CD4-positive, alpha-beta T cell treated with Interleukin-15 for 1 hour (primary cell): Measurements from ENCODE around the gene CDH16.

ENCODE experiments used
- DNase-seq: peaks from one replicate; pipeline ENCODE4 v3.0.0-alpha.2; 2020

Gene CDH16

DNA sequence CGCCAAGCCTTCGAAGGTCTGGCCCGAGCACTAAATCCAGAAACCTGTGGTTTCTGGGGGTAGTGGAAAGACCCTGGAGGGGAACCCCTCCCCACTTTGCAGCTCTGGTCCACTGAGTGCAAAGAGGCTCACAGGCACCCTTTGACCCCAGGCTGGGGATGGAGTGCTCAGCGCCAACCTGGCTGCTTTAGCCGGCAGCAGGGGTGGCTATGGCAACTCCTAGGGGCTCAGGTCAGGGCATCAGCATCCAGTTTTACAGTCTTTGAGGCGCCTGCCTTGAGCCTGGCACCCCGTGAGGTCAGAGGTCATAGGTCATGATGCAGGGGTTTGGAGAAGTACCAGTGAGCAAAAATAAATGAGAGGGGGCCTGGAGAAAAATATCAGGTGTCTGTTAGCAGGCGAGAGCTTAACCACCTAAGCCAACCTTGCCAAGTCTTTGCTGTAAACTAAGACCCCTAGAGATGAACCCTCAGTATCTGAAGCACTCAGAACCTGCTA is 56.6 kb downstream of the CDH16 start:
- no peak for DNase-seq

DNA sequence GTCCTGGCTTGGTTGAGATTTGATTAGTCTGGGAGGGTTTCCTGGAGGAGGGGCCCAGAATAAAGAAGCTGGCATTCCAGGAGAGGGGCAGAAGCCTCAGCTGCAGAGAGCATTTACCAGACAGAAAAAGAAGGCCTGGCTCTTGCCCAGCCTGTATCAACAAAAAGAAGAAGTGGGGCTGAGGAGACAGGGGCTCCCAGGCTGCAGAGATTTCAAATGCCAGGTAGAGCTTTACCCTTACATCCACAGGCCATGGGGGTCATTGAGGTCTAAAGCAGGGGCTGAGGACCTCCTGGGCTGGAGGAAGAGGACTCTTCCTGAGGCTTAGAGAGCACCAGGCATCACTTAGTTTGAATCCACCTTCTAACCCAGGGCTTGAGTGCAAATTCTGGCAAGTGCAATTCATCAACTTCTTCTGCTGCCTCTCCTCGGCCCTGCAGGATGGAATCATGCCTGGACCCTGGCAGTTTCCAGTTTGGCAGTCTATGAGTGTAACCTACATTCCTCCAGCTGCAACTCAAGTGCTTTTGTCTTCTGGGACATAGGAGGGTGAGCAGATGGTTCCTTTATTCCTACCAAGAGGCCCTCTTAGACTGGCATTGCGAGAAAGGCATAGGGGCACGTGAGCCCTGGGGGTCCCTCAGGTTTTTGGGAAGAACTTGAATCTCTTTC is 59.2 kb downstream of the CDH16 start:
- no peak for DNase-seq

DNA sequence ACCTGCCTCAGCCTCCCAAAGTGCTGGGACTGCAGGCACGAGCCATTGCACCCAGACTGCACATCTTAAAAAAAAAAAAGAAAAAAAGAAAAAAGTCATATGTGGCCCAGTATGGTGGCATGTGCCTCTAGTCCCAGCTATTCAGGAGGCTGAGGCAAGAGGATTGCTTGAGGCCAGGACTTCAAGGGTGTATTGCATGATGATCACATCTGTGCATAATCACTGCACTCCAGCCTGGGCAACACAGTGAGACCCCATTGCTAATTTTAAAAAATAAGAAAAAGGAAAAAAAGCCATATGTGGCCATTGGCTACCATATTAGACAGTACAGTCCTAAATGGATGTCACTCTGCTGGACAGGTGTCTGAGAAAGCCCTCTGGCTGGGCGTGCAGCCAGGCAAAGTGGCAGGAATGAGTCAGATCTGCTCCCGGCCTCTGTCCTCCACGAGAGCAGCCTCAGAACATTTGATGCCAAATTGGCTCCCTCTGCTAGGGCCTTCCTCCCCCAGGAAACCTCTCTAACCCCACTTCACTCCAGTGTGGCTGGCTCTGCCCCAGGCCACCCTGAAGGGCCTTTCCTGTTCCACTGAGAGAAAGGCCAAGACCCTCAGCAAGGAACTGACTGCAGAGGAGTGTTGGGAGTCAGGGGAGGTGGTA is 59.8 kb downstream of the CDH16 start:
- DNase-seq, result no peak
